Choroid plexus epithelial cell (primary cell): ENCODE measurements around the gene SNRPB2.
A peak's percentile ranks its signal among the peaks of the same experiment; 100 is the strongest.

Experiments
- DNase-seq: peaks from one replicate; pipeline ENCODE4 v3.0.0-alpha.2; 2010; ENCODE audit warnings: low read depth
- H3K4me3 ChIP-seq: 2 replicates; pipeline ENCODE4 v1.5.1; 2011; ENCODE audit warnings: low read depth, mild to moderate bottlenecking, control low read depth, low read length, moderate library complexity
- CTCF ChIP-seq: conservative IDR thresholded peaks from 2 replicates; pipeline ENCODE4 v1.5.1; 2011; ENCODE audit warnings: low read depth, mild to moderate bottlenecking, control low read depth, inconsistent platforms, low read length, moderate library complexity

SNRPB2 gene

GRCh38 chr20:16694161-16694560 is 35.7 kb upstream of the SNRPB2 start:
- H3K4me3 ChIP-seq: no peak overlapping the region
- TF ChIP-seq CTCF: no peak
- no peak for DNase-seq

DNA sequence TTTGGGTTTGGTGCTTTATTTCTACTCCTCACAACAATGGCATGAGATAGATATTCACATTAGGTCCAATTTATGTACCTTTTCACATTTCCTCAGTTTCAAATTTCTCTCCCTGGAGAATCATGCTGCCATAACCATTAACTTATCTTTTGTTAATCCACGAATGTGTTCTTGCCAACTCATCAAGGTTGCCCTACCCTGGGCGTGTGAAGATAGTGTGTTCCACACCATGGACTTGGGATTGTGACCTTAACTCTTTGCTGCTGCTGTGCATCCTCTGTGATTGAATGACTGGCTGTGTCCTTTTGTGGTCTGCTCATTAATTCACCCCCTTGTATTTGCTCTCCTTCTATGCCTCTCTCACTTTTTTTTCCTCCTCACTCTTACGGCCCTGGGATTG is 34.2 kb upstream of the SNRPB2 start:
- no peak overlapping the region for H3K4me3 ChIP-seq
- TF ChIP-seq CTCF: no peak
- DNase-seq: no peak

GRCh38 chr20:16699293-16699692 is 30.5 kb upstream of the SNRPB2 start:
- no peak overlapping the region for H3K4me3 ChIP-seq
- DNase-seq: peak; percentile 1
- TF ChIP-seq CTCF: no peak

- peak; percentile 18 for DNase-seq
- H3K4me3 ChIP-seq: no peak overlapping the region
- peak; percentile 32 for TF ChIP-seq CTCF
Observed at GRCh38 chr20:16701296-16701695, 28.5 kb upstream of the SNRPB2 start.

- no peak for DNase-seq
- no peak overlapping the region for H3K4me3 ChIP-seq
- TF ChIP-seq CTCF: no peak
Observed at GRCh38 chr20:16703570-16703969, 26.3 kb upstream of the SNRPB2 start.

GRCh38 chr20:16707674-16708073 is 22.2 kb upstream of the SNRPB2 start:
- DNase-seq: no peak
- no peak for TF ChIP-seq CTCF
- H3K4me3 ChIP-seq: no peak overlapping the region

DNA sequence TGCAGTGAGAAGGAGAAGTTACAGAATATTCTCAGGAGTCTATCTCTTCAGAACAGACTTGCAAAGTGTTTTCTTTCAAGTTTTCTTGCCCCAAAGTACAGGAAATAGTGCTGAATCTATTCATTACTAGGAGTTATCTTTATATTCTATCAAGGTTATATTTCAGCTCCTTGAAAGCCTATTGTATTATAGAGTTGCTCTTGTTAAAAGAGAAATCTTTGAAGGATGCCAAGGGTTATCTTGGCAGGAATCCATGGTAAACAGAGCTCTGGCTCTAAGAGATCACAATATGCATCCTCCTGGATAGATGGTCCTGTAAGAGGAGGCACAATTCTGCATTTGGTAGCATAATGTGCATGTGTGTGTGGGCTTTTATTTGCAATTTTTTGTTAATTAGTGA is 21.2 kb upstream of the SNRPB2 start:
- no peak for TF ChIP-seq CTCF
- H3K4me3 ChIP-seq: no peak overlapping the region
- no peak for DNase-seq
